Right cardiac atrium (tissue), 5 donors: ENCODE results near the gene IMPA2. TPM values are rescaled to one million over a fixed set of nuclear protein-coding genes. Genes with fewer than 3 reads are reported as not detected.
A peak's percentile ranks its signal among the peaks of the same experiment; 100 is the strongest.

Experiments
- ATAC-seq, 2 donors: fragments of 200-7000 bp; cut with Tn5 transposase; one replicate each; pipeline versions ENCODE4 v1.8.0 to v1.9.1; 2020; ENCODE audit warnings: moderate library complexity in 2 of 2, mild to moderate bottlenecking in 1 of 2
- DNase-seq, 3 donors: peaks; one replicate each; pipeline ENCODE4 v3.0.0-alpha.2; 2020
- H3K27ac ChIP-seq: one replicate; pipeline ENCODE4 v1.5.1; 2013; ENCODE audit warnings: mild to moderate bottlenecking, low read length, control low read depth, moderate library complexity
- H3K27me3 ChIP-seq: one replicate; pipeline ENCODE4 v1.6.1; 2013; ENCODE audit not compliant: control insufficient read depth, insufficient read depth
- H3K4me1 ChIP-seq: one replicate; pipeline ENCODE4 v1.6.1; 2013; ENCODE audit warnings: low read length; ENCODE audit not compliant: control insufficient read depth, insufficient read depth
- H3K4me3 ChIP-seq: one replicate; pipeline ENCODE4 v1.5.1; 2013; ENCODE audit warnings: low read length, control low read depth
- H3K9me3 ChIP-seq: one replicate; pipeline ENCODE4 v1.6.1; 2013; ENCODE audit warnings: low read length; ENCODE audit not compliant: control insufficient read depth
- WGBS: extraction: QIAGEN DNeasy Blood & Tissue Kit; methylation state at CpG from one replicate; pipeline ENCODE4 v1.1.7; 2013; 5-methylcytosine and 5-hydroxymethylcytosine counted together
- intact Hi-C, 4 donors: fragments of 100-400 bp; cut with DNase I; formaldehyde crosslinking; loops; one replicate each; pipeline versions ENCODE4 v1.11.0 to v1.14.0; 2022 to 2023
- polyA plus RNA-seq: library from polyadenylated mRNA; stranded (reverse); fragments of 200-250 nt; gene quantifications from one replicate; pipeline ENCODE4 v1.2.3, GENCODE V29; 2013
- total RNA-seq, 4 donors: library from RNA; stranded (reverse); fragmentation: NEBNext Ultra II Directional; extraction: Animal tissue kit (Norgen Biotek cat#: 25700); gene quantifications; one replicate each; pipeline ENCODE4 v1.2.1, GENCODE V29; 2021
- donor health status: healthy with polysubstance abuse.
- donor health status: DM: no; HTN: yes; CAD: no.
- donor health status: DM: no; HTN: no; CAD: no.
- donor health status: DM: no; HTN: yes; CAD: no; lungs with severe emphysema.
- donor health status: DM: yes; HTN: yes; CAD: no.

Gene IMPA2
- total and polyA plus RNA-seq, 5 donors = 19.8 to 26.9 (median 21.9) TPM

GRCh38 chr18:11997466-11997865 lies 16.2 kb downstream of the IMPA2 start:
- no peaks in the 10 kb centered on the region for H3K9me3 ChIP-seq
- WGBS = 73% methylated on average over 9 of the region's 9 CpGs
- peaks cover 3% of the 10 kb centered on the region for H3K4me1 ChIP-seq
- no peak overlapping the region for H3K4me3 ChIP-seq
- intact Hi-C loops = loop anchor here in 3 of 4 donors (5.0 kb wide), 2 partner anchors 55 to 60 kb away; no protein-coding TSS in a partner anchor
- no peaks in the 10 kb centered on the region for H3K27me3 ChIP-seq
- ATAC-seq = no peak
- H3K27ac ChIP-seq = peak overlapping the region; percentile 43
- DNase-seq = no peak

GRCh38 chr18:11998193-11998592 lies 16.9 kb downstream of the IMPA2 start:
- H3K27ac ChIP-seq = no peak overlapping the region
- DNase-seq (peak in 2 of 3 donors; percentile 70 to 74), ATAC-seq (peak; percentile 69 to 74)
- H3K4me1 ChIP-seq = peaks cover 3% of the 10 kb centered on the region
- H3K27me3 ChIP-seq = no peaks in the 10 kb centered on the region
- whole genome bisulfite sequencing = 35% methylated on average over 5 of the region's 5 CpGs
- intact Hi-C loops = loop anchor here in 3 of 4 donors (5.0 kb wide), 2 partner anchors 56 to 61 kb away; no protein-coding TSS in a partner anchor
- no peaks in the 10 kb centered on the region for H3K9me3 ChIP-seq
- no peak overlapping the region for H3K4me3 ChIP-seq

- no peak for ATAC-seq
- intact Hi-C loops = loop anchor here in 3 of 4 donors (5.0 kb wide), 2 partner anchors 57 to 62 kb away; no protein-coding TSS in a partner anchor
- WGBS = 78% methylated on average over 7 of the region's 7 CpGs
- no peaks in the 10 kb centered on the region for H3K9me3 ChIP-seq
- peaks cover 3% of the 10 kb centered on the region for H3K4me1 ChIP-seq
- no peak for DNase-seq
- no peaks in the 10 kb centered on the region for H3K27me3 ChIP-seq
- no peak overlapping the region for H3K27ac ChIP-seq
- no peak overlapping the region for H3K4me3 ChIP-seq
Measured at GRCh38 chr18:11999429-11999828, 18.1 kb downstream of the IMPA2 start.

GRCh38 chr18:12000072-12000659 lies 18.9 kb downstream of the IMPA2 start:
- no peak overlapping the region for H3K4me3 ChIP-seq
- H3K9me3 ChIP-seq = no peaks in the 10 kb centered on the region
- 87% methylated on average over 5 of the region's 5 CpGs for WGBS
- ATAC-seq (no peak), DNase-seq (no peak)
- no peak overlapping the region for H3K27ac ChIP-seq
- peaks cover 3% of the 10 kb centered on the region for H3K4me1 ChIP-seq
- intact Hi-C loops = no loop called here
- no peaks in the 10 kb centered on the region for H3K27me3 ChIP-seq

- 99% methylated on average over 5 of the region's 5 CpGs for WGBS
- intact Hi-C loops = no loop called here
- H3K27me3 ChIP-seq = no peaks in the 10 kb centered on the region
- H3K4me3 ChIP-seq = no peak overlapping the region
- no peak overlapping the region for H3K27ac ChIP-seq
- peaks cover 3% of the 10 kb centered on the region for H3K4me1 ChIP-seq
- DNase-seq = no peak
- no peak for ATAC-seq
- no peaks in the 10 kb centered on the region for H3K9me3 ChIP-seq
Measured at GRCh38 chr18:12001421-12001820, 20.1 kb downstream of the IMPA2 start.

- Histone ChIP-seq H3K4me1 (no peaks in the 10 kb centered on the region), H3K27me3 (no peaks in the 10 kb centered on the region), H3K27ac (peak overlapping the region; percentile 26), H3K9me3 (no peaks in the 10 kb centered on the region), H3K4me3 (no peak overlapping the region)
- ATAC-seq (peak in 1 of 2 donors; percentile 36), DNase-seq (no peak)
- WGBS = 84% methylated on average over 1 of the region's 1 CpG
- intact Hi-C loops = no loop called here
Measured at GRCh38 chr18:12003894-12004293, 22.6 kb downstream of the IMPA2 start.

GRCh38 chr18:12005538-12006487 lies 24.5 kb downstream of the IMPA2 start:
- H3K4me1 ChIP-seq = no peaks in the 10 kb centered on the region
- 72% methylated on average over 15 of the region's 15 CpGs for whole genome bisulfite sequencing
- ATAC-seq (no peak), DNase-seq (no peak)
- H3K9me3 ChIP-seq = no peaks in the 10 kb centered on the region
- intact Hi-C loops = no loop called here
- H3K27ac ChIP-seq = no peak overlapping the region
- no peaks in the 10 kb centered on the region for H3K27me3 ChIP-seq
- H3K4me3 ChIP-seq = no peak overlapping the region

GRCh38 chr18:12006488-12006840 lies 25.2 kb downstream of the IMPA2 start:
- no peak overlapping the region for H3K27ac ChIP-seq
- no peaks in the 10 kb centered on the region for H3K4me1 ChIP-seq
- intact Hi-C loops = no loop called here
- no peaks in the 10 kb centered on the region for H3K27me3 ChIP-seq
- ATAC-seq (no peak), DNase-seq (no peak)
- no peaks in the 10 kb centered on the region for H3K9me3 ChIP-seq
- H3K4me3 ChIP-seq = no peak overlapping the region
- WGBS = 97% methylated on average over 6 of the region's 6 CpGs

GRCh38 chr18:12007063-12007462 lies 25.8 kb downstream of the IMPA2 start:
- 90% methylated on average over 12 of the region's 12 CpGs for WGBS
- intact Hi-C loops = no loop called here
- no peak for DNase-seq
- Histone ChIP-seq H3K27me3 (no peaks in the 10 kb centered on the region), H3K4me1 (no peaks in the 10 kb centered on the region), H3K27ac (no peak overlapping the region), H3K9me3 (no peaks in the 10 kb centered on the region), H3K4me3 (no peak overlapping the region)
- ATAC-seq = no peak

- no peaks in the 10 kb centered on the region for H3K4me1 ChIP-seq
- no peaks in the 10 kb centered on the region for H3K9me3 ChIP-seq
- 93% methylated on average over 13 of the region's 13 CpGs for WGBS
- DNase-seq = no peak
- H3K4me3 ChIP-seq = no peak overlapping the region
- intact Hi-C loops = no loop called here
- H3K27me3 ChIP-seq = no peaks in the 10 kb centered on the region
- ATAC-seq = no peak
- no peak overlapping the region for H3K27ac ChIP-seq
Measured at GRCh38 chr18:12008181-12008767, 27.0 kb downstream of the IMPA2 start.
